Measurements from ENCODE around the gene SSTR3.

DNA sequence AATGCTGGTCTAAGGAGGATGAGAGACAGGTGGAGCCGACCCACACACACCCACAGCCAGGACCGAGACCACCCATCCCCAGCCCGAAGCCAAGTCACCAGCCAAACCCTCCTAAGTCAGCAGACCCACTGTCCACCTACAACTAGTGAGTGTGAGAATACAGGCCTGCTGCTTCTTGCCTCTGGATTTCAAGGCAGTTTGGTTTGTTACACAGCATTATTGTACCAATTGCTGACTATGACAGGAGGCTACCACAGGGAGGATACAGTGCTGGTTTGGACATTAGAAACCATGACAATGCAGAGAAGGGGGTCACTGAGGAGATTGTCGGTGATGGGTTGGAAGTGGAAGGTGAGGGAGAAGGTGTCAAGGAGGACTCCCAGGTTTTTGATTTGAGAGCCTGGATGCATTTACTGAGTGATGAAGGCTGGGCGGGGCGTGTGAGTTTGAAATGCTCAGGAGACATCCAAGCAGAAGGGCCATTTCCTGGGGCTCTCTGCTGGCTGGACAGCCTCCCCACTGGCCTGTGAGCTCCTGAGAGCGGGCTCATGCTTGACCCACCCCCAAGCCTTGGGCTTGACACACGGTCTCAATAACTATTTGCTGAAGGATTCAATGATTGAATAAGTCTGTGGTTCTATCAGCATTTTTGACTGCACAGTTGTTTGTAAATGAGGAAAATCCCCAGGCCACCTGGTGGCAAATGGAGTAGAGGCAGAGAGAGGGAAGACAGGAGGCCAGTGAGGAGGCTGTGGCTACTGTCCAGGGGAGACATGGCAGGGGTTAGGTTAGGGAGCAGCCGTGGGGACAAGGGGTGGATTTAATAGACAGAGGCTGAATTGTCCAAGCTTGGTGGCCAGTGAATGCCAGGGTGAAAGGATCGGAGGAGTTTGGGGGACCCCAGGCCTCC is 9.4 kb upstream of the SSTR3 start:
- TF ChIP-seq, protein P1, sequence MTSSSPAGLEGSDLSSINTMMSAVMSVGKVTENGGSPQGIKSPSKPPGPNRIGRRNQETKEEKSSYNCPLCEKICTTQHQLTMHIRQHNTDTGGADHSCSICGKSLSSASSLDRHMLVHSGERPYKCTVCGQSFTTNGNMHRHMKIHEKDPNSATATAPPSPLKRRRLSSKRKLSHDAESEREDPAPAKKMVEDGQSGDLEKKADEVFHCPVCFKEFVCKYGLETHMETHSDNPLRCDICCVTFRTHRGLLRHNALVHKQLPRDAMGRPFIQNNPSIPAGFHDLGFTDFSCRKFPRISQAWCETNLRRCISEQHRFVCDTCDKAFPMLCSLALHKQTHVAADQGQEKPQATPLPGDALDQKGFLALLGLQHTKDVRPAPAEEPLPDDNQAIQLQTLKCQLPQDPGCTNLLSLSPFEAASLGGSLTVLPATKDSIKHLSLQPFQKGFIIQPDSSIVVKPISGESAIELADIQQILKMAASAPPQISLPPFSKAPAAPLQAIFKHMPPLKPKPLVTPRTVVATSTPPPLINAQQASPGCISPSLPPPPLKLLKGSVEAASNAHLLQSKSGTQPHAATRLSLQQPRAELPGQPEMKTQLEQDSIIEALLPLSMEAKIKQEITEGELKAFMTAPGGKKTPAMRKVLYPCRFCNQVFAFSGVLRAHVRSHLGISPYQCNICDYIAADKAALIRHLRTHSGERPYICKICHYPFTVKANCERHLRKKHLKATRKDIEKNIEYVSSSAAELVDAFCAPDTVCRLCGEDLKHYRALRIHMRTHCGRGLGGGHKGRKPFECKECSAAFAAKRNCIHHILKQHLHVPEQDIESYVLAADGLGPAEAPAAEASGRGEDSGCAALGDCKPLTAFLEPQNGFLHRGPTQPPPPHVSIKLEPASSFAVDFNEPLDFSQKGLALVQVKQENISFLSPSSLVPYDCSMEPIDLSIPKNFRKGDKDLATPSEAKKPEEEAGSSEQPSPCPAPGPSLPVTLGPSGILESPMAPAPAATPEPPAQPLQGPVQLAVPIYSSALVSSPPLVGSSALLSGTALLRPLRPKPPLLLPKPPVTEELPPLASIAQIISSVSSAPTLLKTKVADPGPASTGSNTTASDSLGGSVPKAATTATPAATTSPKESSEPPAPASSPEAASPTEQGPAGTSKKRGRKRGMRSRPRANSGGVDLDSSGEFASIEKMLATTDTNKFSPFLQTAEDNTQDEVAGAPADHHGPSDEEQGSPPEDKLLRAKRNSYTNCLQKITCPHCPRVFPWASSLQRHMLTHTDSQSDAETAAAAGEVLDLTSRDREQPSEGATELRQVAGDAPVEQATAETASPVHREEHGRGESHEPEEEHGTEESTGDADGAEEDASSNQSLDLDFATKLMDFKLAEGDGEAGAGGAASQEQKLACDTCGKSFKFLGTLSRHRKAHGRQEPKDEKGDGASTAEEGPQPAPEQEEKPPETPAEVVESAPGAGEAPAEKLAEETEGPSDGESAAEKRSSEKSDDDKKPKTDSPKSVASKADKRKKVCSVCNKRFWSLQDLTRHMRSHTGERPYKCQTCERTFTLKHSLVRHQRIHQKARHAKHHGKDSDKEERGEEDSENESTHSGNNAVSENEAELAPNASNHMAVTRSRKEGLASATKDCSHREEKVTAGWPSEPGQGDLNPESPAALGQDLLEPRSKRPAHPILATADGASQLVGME (CRISPR knock-in tag; IDR thresholded peaks at IDR 0.05), result no peak
- TF ChIP-seq POLR2A (conservative IDR thresholded peaks at IDR 0.05) (no peak), TEAD4 (IDR thresholded peaks at IDR 0.05; ENCODE audit: low read length) (no peak), TEAD4 (CRISPR knock-in tag; IDR thresholded peaks at IDR 0.05; ENCODE audit: borderline replicate concordance) (no peak), SETDB1 (IDR thresholded peaks at IDR 0.05; ENCODE audit: low read length) (no peak), PKNOX1 (IDR thresholded peaks at IDR 0.05) (no peak), HDGF (IDR thresholded peaks at IDR 0.05) (no peak)

Measured in K562 (cell line).